GM19328 (cell line): ENCODE results near the gene RBM12.

ENCODE experiments used
- ATAC-seq: cut with Tn5 transposase; IDR thresholded peaks from one replicate; pipeline ENCODE4 v1.9.1; 2021; ENCODE audit warnings: mild to moderate bottlenecking, moderate library complexity; ENCODE audit not compliant: unreplicated experiment

RBM12 gene

GRCh38 chr20:35626386-35627001, 38.2 kb downstream of the RBM12 start:
- no peak for ATAC-seq

GRCh38 chr20:35625584-35626385, 38.9 kb downstream of the RBM12 start:
- no peak for ATAC-seq

- no peak for ATAC-seq
Observed at GRCh38 chr20:35621560-35621946, 43.1 kb downstream of the RBM12 start.

GRCh38 chr20:35620818-35621559, 43.7 kb downstream of the RBM12 start:
- ATAC-seq, result no peak

- peak; percentile 38 for ATAC-seq
Observed at GRCh38 chr20:35619196-35620095, 45.3 kb downstream of the RBM12 start.

- ATAC-seq, result no peak
Observed at GRCh38 chr20:35618263-35619131, 46.2 kb downstream of the RBM12 start.

GRCh38 chr20:35617397-35618262, 47.1 kb downstream of the RBM12 start:
- no peak for ATAC-seq

- ATAC-seq, result no peak
Observed at GRCh38 chr20:35616465-35617396, 48.0 kb downstream of the RBM12 start.

- ATAC-seq, result peak; percentile 73
Observed at GRCh38 chr20:35615667-35616464, 48.8 kb downstream of the RBM12 start, which contains the start of gene SPAG4. Gene SPAG4, plus strand, starts transcription at chr20:35615829. Its CDS starts 175 bp downstream, at chr20:35616004.

- ATAC-seq, result no peak
Observed at GRCh38 chr20:35611482-35611881, 53.2 kb downstream of the RBM12 start.

GRCh38 chr20:35610833-35611427, 53.8 kb downstream of the RBM12 start:
- ATAC-seq, result no peak

GRCh38 chr20:35607003-35607735, 57.5 kb downstream of the RBM12 start:
- no peak for ATAC-seq

- ATAC-seq, result no peak
Observed at GRCh38 chr20:35606127-35606526, 58.6 kb downstream of the RBM12 start.

- no peak for ATAC-seq
Observed at GRCh38 chr20:35604449-35604747, 60.3 kb downstream of the RBM12 start.

GRCh38 chr20:35603695-35604448, 60.8 kb downstream of the RBM12 start:
- no peak for ATAC-seq
